ENCODE data around the gene TMEM127.
A peak's percentile ranks its signal among the peaks of the same experiment; 100 is the strongest.

GRCh38 chr2:96265349-96265839 is 403 bp downstream of the TMEM127 start:
- no peak for TF ChIP-seq POLR2A (IDR thresholded peaks at IDR 0.05)
- peak in 1 of 6 experiments; percentile 8 for TF ChIP-seq CTCF (IDR thresholded peaks at IDR 0.05)
